Calu3 (cell line): ENCODE data around the gene METTL23. TPM values are rescaled to one million over a fixed set of nuclear protein-coding genes. Genes with fewer than 3 reads are reported as not detected.

ENCODE experiments used
- BruUV-seq: library from RNA; stranded (reverse); fragments of 400-500 nt; replicated peaks from 2 replicates; lab custom pipeline; 2021; lab: Mats Ljungman, UMichigan
- CTCF ChIA-PET: fragments of 300-600 bp; sonication (Branson Sonifier 250); formaldehyde crosslinking; loops from one replicate; lab custom pipeline; 2022; ENCODE audit warnings: antibody characterized with exemption; lab: Charles Lee
- DNase-seq: peaks from one replicate; pipeline ENCODE4 v3.0.0; 2022
- H3K27ac Mint-ChIP-seq: one replicate; pipeline ENCODE4 v1.8.0; 2022; ENCODE audit warnings: mixed read lengths; ENCODE audit not compliant: unreplicated experiment
- H3K27me3 Mint-ChIP-seq: one replicate; pipeline ENCODE4 v1.8.0; 2022; ENCODE audit warnings: mixed read lengths; ENCODE audit not compliant: unreplicated experiment
- H3K36me3 Mint-ChIP-seq: one replicate; pipeline ENCODE4 v1.8.0; 2022; ENCODE audit warnings: mild to moderate bottlenecking, moderate library complexity, mixed read lengths; ENCODE audit not compliant: insufficient read depth, unreplicated experiment
- H3K4me1 Mint-ChIP-seq: one replicate; pipeline ENCODE4 v1.8.0; 2022; ENCODE audit warnings: mild to moderate bottlenecking, low read depth, mixed read lengths; ENCODE audit not compliant: unreplicated experiment
- H3K4me3 Mint-ChIP-seq: one replicate; pipeline ENCODE4 v1.8.0; 2022; ENCODE audit warnings: mild to moderate bottlenecking, low read depth, moderate library complexity, mixed read lengths; ENCODE audit not compliant: unreplicated experiment
- H3K9me3 Mint-ChIP-seq: one replicate; pipeline ENCODE4 v1.8.0; 2022; ENCODE audit warnings: low read depth, mixed read lengths; ENCODE audit not compliant: unreplicated experiment
- intact Hi-C: fragments of 100-400 bp; cut with micrococcal nuclease; formaldehyde crosslinking; loops from one replicate; pipeline ENCODE4 v1.10.0; 2022; ENCODE audit not compliant: unreplicated experiment
- total RNA-seq: library from RNA; stranded (reverse); gene quantifications from 2 replicates; pipeline ENCODE4 v1.2.3, GENCODE V29; 2022
- TF ChIP-seq, protein P1 (sequence below): fragments of 200-600 bp; IDR thresholded peaks from one replicate; pipeline ENCODE4 v1.8.0; 2022; ENCODE audit warnings: antibody characterized with exemption; ENCODE audit not compliant: unreplicated experiment

METTL23 gene
- total RNA-seq, 1 experiment from 2014 or later, result 58.1 TPM

DNA sequence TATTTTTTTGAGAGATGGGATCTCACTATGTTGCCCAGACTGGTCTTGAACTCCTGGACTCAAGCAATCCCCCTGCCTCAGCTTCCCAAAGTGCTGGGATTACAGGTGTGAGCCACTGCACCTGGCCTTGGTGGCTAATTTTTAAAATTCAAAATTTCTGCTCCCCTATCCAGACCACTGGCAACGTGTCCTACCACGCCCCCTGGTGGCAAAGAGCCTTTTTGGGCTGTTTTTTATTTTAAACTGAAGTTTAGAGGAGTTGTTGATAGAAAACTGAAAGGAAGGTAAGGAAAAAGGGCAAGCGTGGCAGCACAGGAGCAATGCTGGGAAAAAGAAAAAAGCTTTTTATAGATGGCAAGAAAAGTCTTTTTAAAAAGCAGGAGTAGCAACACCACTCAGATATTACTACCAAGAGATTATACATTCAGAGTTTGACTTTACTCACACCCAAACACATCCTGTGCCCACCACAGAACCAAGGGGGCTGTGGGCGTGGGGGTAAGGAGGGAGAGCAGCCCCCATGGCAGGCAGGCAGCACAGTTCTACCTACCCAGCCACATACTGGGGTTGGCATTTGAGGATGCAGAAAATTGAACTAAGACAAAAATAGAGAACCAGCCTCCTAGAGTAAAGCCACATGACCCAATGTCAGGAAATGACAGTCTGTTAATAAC lies 11.7 kb upstream of the METTL23 start:
- BruUV-seq, result no TSS peak
- peaks cover 13% of the 10 kb centered on the region for H3K4me1 Mint-ChIP-seq
- intact Hi-C loops, result loop anchor here (10.0 kb wide), 1 partner anchor 70 kb away; the partner anchor contains the start of gene ST6GALNAC1

DNA sequence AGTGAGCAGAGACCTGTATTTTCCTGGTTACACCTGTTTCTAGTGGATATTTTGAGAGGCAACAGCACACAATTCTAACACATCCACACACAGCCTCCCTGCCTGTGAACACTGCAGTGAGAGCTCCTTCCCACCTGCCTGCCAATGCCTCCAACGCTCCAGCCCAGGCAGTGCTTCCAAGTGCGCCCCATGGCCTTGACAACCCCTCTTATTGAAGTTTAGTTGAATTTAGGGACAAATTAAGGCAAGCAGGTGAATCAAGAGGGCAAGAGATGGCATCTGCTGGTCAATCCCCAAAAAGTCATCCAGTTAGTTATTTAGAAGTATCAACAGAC lies 11.2 kb upstream of the METTL23 start:
- peaks cover 13% of the 10 kb centered on the region for H3K4me1 Mint-ChIP-seq
- no peak for DNase-seq
- intact Hi-C loops, result loop anchor here (10.0 kb wide), 1 partner anchor 71 kb away; the partner anchor contains the start of gene ST6GALNAC1
- no TSS peak for BruUV-seq
- no peaks in the 10 kb centered on the region for H3K27me3 Mint-ChIP-seq
- H3K9me3 Mint-ChIP-seq, result no peaks in the 10 kb centered on the region
- TF ChIP-seq, protein P1, sequence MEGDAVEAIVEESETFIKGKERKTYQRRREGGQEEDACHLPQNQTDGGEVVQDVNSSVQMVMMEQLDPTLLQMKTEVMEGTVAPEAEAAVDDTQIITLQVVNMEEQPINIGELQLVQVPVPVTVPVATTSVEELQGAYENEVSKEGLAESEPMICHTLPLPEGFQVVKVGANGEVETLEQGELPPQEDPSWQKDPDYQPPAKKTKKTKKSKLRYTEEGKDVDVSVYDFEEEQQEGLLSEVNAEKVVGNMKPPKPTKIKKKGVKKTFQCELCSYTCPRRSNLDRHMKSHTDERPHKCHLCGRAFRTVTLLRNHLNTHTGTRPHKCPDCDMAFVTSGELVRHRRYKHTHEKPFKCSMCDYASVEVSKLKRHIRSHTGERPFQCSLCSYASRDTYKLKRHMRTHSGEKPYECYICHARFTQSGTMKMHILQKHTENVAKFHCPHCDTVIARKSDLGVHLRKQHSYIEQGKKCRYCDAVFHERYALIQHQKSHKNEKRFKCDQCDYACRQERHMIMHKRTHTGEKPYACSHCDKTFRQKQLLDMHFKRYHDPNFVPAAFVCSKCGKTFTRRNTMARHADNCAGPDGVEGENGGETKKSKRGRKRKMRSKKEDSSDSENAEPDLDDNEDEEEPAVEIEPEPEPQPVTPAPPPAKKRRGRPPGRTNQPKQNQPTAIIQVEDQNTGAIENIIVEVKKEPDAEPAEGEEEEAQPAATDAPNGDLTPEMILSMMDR, result no peak
- no peak overlapping the region for H3K4me3 Mint-ChIP-seq
- CTCF ChIA-PET, result no interaction called here
- no peak overlapping the region for H3K27ac Mint-ChIP-seq
- H3K36me3 Mint-ChIP-seq, result peaks cover 61% of the 10 kb centered on the region

More for the DNA sequence above, 11.7 kb upstream of the METTL23 start:
- TF ChIP-seq, protein P1, result peak; percentile 78
- H3K27me3 Mint-ChIP-seq, result no peaks in the 10 kb centered on the region
- H3K27ac Mint-ChIP-seq, result no peak overlapping the region
- peaks cover 58% of the 10 kb centered on the region for H3K36me3 Mint-ChIP-seq
- H3K4me3 Mint-ChIP-seq, result no peak overlapping the region
- peak; percentile 79 for DNase-seq
- CTCF ChIA-PET, result no interaction called here
- no peaks in the 10 kb centered on the region for H3K9me3 Mint-ChIP-seq

DNA sequence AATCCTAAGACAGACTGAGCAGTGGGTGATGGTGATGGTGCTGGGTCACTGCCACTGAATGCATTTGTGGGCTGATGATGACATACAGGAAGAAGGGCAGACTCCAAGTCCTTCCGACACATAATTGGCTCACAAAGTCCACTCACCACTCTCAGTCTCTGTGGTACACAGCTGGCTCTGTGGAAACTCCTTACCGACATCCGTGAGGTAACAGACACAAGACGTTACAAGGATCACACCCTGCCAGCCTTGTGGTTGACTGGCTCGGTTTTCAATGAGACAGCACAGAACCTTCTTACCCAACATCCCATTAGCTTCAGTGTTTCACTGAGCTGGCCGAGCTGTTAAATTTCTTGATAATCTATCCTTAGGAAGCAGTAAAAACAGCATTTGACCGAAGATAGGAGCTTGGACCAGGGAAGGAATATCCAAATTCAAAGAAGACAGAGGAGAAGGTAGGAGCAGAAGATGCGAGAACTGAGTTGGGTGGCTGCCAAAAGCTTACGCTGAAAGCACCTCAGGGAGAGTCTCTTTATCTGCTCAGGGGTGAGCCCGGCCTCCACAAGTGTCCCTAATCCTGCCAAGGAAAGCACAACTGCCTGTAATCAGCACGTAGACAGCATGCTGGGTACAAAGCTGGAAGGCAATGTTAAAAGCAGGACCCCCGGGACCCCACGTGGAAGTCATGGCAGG lies 10.3 kb upstream of the METTL23 start:
- intact Hi-C loops, result loop anchor here (10.0 kb wide), 1 partner anchor 71 kb away; the partner anchor contains the start of gene ST6GALNAC1
- Mint-ChIP-seq H3K27ac (no peak overlapping the region), H3K4me3 (no peak overlapping the region), H3K4me1 (peaks cover 13% of the 10 kb centered on the region), H3K9me3 (no peaks in the 10 kb centered on the region), H3K36me3 (peaks cover 63% of the 10 kb centered on the region), H3K27me3 (no peaks in the 10 kb centered on the region)
- TF ChIP-seq, protein P1, result no peak
- DNase-seq, result no peak
- CTCF ChIA-PET, result no interaction called here
- BruUV-seq, result no TSS peak

DNA sequence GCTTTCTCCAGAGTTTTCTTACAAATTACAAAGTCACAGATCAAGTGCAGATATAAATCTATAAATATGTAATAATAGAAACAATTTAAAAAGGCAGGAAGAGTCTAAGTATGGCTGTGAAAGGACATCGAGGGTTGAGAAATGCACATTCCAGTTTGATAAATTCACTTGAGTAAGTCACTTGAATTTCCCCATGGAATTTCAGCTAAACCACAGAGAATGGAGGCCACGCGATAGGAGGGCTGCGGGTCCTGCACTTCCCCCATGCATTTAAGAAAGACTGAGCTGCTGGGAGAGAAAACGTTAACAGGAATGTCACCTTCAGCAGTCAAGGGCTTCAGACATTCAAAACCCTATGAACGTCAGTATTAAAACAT lies 9.8 kb upstream of the METTL23 start:
- intact Hi-C loops, result loop anchor here (10.0 kb wide), 1 partner anchor 72 kb away; the partner anchor contains the start of gene ST6GALNAC1
- no peak overlapping the region for H3K4me3 Mint-ChIP-seq

More for the DNA sequence above, 9.8 kb upstream of the METTL23 start:
- Mint-ChIP-seq H3K4me1 (peaks cover 13% of the 10 kb centered on the region), H3K36me3 (peaks cover 63% of the 10 kb centered on the region), H3K27ac (no peak overlapping the region), H3K9me3 (no peaks in the 10 kb centered on the region), H3K27me3 (no peaks in the 10 kb centered on the region)
- CTCF ChIA-PET, result no interaction called here
- DNase-seq, result no peak
- TF ChIP-seq, protein P1, result no peak
- no TSS peak for BruUV-seq
